NCI-H2196 treated with DMSO at 0.1 percent for 48 hours (cell line): ENCODE measurements around the gene MRPS12.
A peak's percentile ranks its signal among the peaks of the same experiment; 100 is the strongest.
"Not testable (repeated sequence)": the region's sequence is repeated elsewhere in the genome, so short reads cannot be mapped to it uniquely, and the experiment has no call there.

Source experiments
- DNase-seq: peaks from one replicate; lab custom pipeline; 2025; ENCODE audit not compliant: unreplicated experiment; lab: John Stamatoyannopoulos, UW

MRPS12 gene

GRCh38 chr19:38932425-38933179 lies 1.9 kb downstream of the MRPS12 start:
- no peak for DNase-seq

GRCh38 chr19:38933544-38933943 lies 2.8 kb downstream of the MRPS12 start:
- DNase-seq, result no peak

- DNase-seq, result no peak
Observed at GRCh38 chr19:38939957-38940356, 9.2 kb downstream of the MRPS12 start.

GRCh38 chr19:38941466-38941865 lies 10.7 kb downstream of the MRPS12 start:
- not testable (repeated sequence) for DNase-seq

GRCh38 chr19:38941979-38942378 lies 11.2 kb downstream of the MRPS12 start:
- DNase-seq, result no peak

- DNase-seq, result no peak
Observed at GRCh38 chr19:38942471-38943181, 11.9 kb downstream of the MRPS12 start.

GRCh38 chr19:38944981-38945506 lies 14.3 kb downstream of the MRPS12 start:
- no peak for DNase-seq

GRCh38 chr19:38945562-38946228 lies 15.0 kb downstream of the MRPS12 start:
- DNase-seq, result no peak

- no peak for DNase-seq
Observed at GRCh38 chr19:38946229-38947010, 15.7 kb downstream of the MRPS12 start.

GRCh38 chr19:38949580-38950367 lies 19.0 kb downstream of the MRPS12 start:
- DNase-seq, result peak; percentile 75

- DNase-seq, result no peak
Observed at GRCh38 chr19:38951187-38951586, 20.4 kb downstream of the MRPS12 start.

GRCh38 chr19:38952395-38953165 lies 21.8 kb downstream of the MRPS12 start:
- DNase-seq, result peak; percentile 53

- no peak for DNase-seq
Observed at GRCh38 chr19:38953677-38954076, 22.9 kb downstream of the MRPS12 start.

- DNase-seq, result no peak
Observed at GRCh38 chr19:38956264-38956663, 25.5 kb downstream of the MRPS12 start.

- no peak for DNase-seq
Observed at GRCh38 chr19:38958301-38958700, 27.6 kb downstream of the MRPS12 start.

GRCh38 chr19:38959618-38960017 lies 28.9 kb downstream of the MRPS12 start:
- DNase-seq, result no peak

- DNase-seq, result no peak
Observed at GRCh38 chr19:38964738-38965137, 34.0 kb downstream of the MRPS12 start.

- not testable (repeated sequence) for DNase-seq
Observed at GRCh38 chr19:38966149-38966548, 35.4 kb downstream of the MRPS12 start.
